Lung (tissue), 12 donors: Measurements from ENCODE around the gene CHI3L1. TPM values are rescaled to one million over a fixed set of nuclear protein-coding genes. Genes with fewer than 3 reads are reported as not detected.

Experiments used
- ATAC-seq: fragments of 200-7000 bp; cut with Tn5 transposase; one replicate; pipeline ENCODE4 v1.9.1; 2020; ENCODE audit warnings: moderate number of reproducible peaks; ENCODE audit not compliant: insufficient read depth, low FRiP score
- DNase-seq, 3 donors: peaks; one replicate each; pipeline ENCODE4 v3.0.0-alpha.2; 2013 to 2017
- H3K27ac ChIP-seq, 2 donors: one replicate each; pipeline ENCODE4 v1.5.1; 2013; ENCODE audit warnings: mild to moderate bottlenecking in 2 of 2, moderate library complexity in 2 of 2, control low read depth in 1 of 2, inconsistent platforms in 1 of 2, low read depth in 1 of 2, low read length in 1 of 2
- H3K27me3 ChIP-seq, 3 donors: one replicate each; pipeline ENCODE4 v1.5.1; 2013; ENCODE audit warnings: low read length in 2 of 3; ENCODE audit not compliant: control insufficient read depth in 3 of 3, insufficient read depth in 3 of 3
- H3K36me3 ChIP-seq, 4 donors: one replicate each; pipeline ENCODE4 v1.5.1; 2013; ENCODE audit warnings: low read length in 4 of 4, mild to moderate bottlenecking in 1 of 4, moderate library complexity in 1 of 4; ENCODE audit not compliant: control insufficient read depth in 4 of 4, insufficient read depth in 4 of 4
- H3K4me1 ChIP-seq, 5 donors: one replicate each; pipeline ENCODE4 v1.5.1; 2013; ENCODE audit warnings: low read length in 5 of 5, mild to moderate bottlenecking in 2 of 5, moderate library complexity in 1 of 5; ENCODE audit not compliant: control insufficient read depth in 5 of 5, insufficient read depth in 5 of 5
- H3K4me3 ChIP-seq: one replicate; pipeline ENCODE4 v1.5.1; 2013; ENCODE audit warnings: mild to moderate bottlenecking, control low read depth, moderate library complexity
- H3K9ac ChIP-seq, 2 donors: one replicate each; pipeline ENCODE4 v1.5.1; 2013; ENCODE audit warnings: low read length in 2 of 2, control low read depth in 1 of 2; ENCODE audit not compliant: insufficient read depth in 1 of 2
- H3K9me3 ChIP-seq, 4 donors: one replicate each; pipeline ENCODE4 v1.5.1; 2013; ENCODE audit warnings: low read length in 3 of 4, mild to moderate bottlenecking in 1 of 4, moderate library complexity in 1 of 4; ENCODE audit not compliant: control insufficient read depth in 4 of 4, insufficient read depth in 3 of 4
- WGBS, 2 donors: extraction: QIAGEN DNeasy Blood & Tissue Kit; methylation state at CpG; one replicate each; pipeline ENCODE4 v1.1.7; 2013; 5-methylcytosine and 5-hydroxymethylcytosine counted together
- polyA plus RNA-seq, 2 donors: library from polyadenylated mRNA; stranded (reverse); fragments of 200-250 nt; gene quantifications; one replicate each; pipeline ENCODE4 v1.2.1, GENCODE V29; 2013
- total RNA-seq, 2 donors: library from RNA; depleted of rRNA in 1 of 2; stranded (reverse); fragments of >200 nt in 1 of 2; gene quantifications; one replicate each; pipeline ENCODE4 v1.2.1, GENCODE V29; 2014 to 2021
- TF ChIP-seq, protein P1 (sequence below): IDR thresholded peaks from 2 replicates; pipeline ENCODE4 v1.5.1; 2012; ENCODE audit warnings: mild to moderate bottlenecking; ENCODE audit errors: control extremely low read depth, extremely low read depth
- donor health status: control.
- donor health status: control.
- donor health status: Bipolar disorder and iron deficiency.
- donor health status: healthy.
- donor health status: DM: yes; HTN: yes; CAD: no.

Gene CHI3L1
- total and polyA plus RNA-seq, 4 donors = 46.4 to 169 (median 110) TPM

DNA sequence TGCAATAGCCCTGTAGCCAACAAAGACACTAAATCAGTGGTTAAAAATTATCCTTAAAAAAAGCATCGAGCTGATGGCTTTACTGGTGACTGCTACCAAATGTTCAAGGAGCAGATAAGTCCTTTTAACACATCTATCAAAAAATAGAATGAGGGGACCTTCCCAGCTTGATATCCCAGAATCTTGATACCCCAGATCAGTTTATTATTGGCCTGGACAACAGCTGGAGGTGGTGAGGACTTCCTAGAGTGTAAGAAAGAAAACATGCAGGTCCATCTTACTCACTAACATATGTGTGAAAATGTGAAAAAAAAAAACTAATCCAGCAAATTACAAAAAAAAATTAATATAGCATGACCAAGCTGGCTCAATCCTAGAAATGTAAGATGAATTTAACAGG lies 21.7 kb upstream of the CHI3L1 start:
- DNase-seq (no peak), ATAC-seq (no peak)
- TF ChIP-seq, protein P1, sequence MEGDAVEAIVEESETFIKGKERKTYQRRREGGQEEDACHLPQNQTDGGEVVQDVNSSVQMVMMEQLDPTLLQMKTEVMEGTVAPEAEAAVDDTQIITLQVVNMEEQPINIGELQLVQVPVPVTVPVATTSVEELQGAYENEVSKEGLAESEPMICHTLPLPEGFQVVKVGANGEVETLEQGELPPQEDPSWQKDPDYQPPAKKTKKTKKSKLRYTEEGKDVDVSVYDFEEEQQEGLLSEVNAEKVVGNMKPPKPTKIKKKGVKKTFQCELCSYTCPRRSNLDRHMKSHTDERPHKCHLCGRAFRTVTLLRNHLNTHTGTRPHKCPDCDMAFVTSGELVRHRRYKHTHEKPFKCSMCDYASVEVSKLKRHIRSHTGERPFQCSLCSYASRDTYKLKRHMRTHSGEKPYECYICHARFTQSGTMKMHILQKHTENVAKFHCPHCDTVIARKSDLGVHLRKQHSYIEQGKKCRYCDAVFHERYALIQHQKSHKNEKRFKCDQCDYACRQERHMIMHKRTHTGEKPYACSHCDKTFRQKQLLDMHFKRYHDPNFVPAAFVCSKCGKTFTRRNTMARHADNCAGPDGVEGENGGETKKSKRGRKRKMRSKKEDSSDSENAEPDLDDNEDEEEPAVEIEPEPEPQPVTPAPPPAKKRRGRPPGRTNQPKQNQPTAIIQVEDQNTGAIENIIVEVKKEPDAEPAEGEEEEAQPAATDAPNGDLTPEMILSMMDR = no peak
- Histone ChIP-seq H3K9me3 (no peaks in the 10 kb centered on the region), H3K27me3 (peaks cover 0 to 13% (median 4%) of the 10 kb centered on the region in 3 donors), H3K36me3 (no peaks in the 10 kb centered on the region), H3K9ac (no peak overlapping the region), H3K4me3 (no peak overlapping the region), H3K4me1 (no peaks in the 10 kb centered on the region), H3K27ac (no peak overlapping the region)
- WGBS, 2 donors = 89 to 97% methylated on average over 1 of the region's 1 CpG

DNA sequence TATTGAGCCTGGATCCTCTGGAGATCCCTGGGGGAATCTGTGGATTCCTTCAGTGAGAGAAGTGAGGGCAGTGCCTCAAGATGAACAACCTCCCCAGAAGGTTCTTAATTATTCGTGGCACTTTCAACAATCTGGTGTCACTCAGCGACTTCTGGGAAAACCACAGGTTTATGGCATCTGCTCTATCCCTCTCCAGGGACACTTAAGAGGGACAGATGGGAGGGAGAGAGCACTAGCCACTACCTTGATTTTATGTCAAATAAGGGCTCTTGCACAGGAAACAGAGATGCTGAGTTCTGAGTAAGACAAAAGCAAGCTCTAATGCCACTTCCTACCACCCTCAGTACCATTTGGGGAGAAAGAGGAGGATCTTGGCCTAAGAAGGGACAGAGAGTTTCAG lies 21.2 kb upstream of the CHI3L1 start:
- 76 to 83% methylated on average over 2 of the region's 2 CpGs for WGBS, 2 donors
- no peak for ATAC-seq

GRCh38 chr1:203206129-203206687 lies 19.7 kb upstream of the CHI3L1 start:
- DNase-seq (no peak), ATAC-seq (no peak)
- Histone ChIP-seq H3K9me3 (no peaks in the 10 kb centered on the region), H3K4me3 (no peak overlapping the region), H3K4me1 (peaks cover 0 to 11% (median 5%) of the 10 kb centered on the region in 5 donors), H3K9ac (no peak overlapping the region), H3K36me3 (no peaks in the 10 kb centered on the region), H3K27me3 (peaks cover 0 to 13% (median 4%) of the 10 kb centered on the region in 3 donors), H3K27ac (no peak overlapping the region)
- TF ChIP-seq, protein P1 = no peak
- 75 to 79% methylated on average over 5 of the region's 5 CpGs for WGBS, 2 donors

More for the DNA sequence above, 21.2 kb upstream of the CHI3L1 start:
- Histone ChIP-seq H3K27me3 (peaks cover 0 to 13% (median 4%) of the 10 kb centered on the region in 3 donors), H3K36me3 (no peaks in the 10 kb centered on the region), H3K9ac (no peak overlapping the region), H3K27ac (no peak overlapping the region), H3K9me3 (no peaks in the 10 kb centered on the region), H3K4me3 (no peak overlapping the region), H3K4me1 (peaks cover 0 to 3% (median 2%) of the 10 kb centered on the region in 5 donors)
- no peak for DNase-seq
- TF ChIP-seq, protein P1 = no peak

- TF ChIP-seq, protein P1 = no peak
- Histone ChIP-seq H3K27me3 (peaks cover 0 to 13% (median 0%) of the 10 kb centered on the region in 3 donors), H3K9ac (no peak overlapping the region), H3K9me3 (no peaks in the 10 kb centered on the region), H3K27ac (no peak overlapping the region), H3K4me1 (peaks cover 0 to 24% (median 7%) of the 10 kb centered on the region in 5 donors), H3K4me3 (no peak overlapping the region), H3K36me3 (no peaks in the 10 kb centered on the region)
- 90 to 91% methylated on average over 2 of the region's 2 CpGs for WGBS, 2 donors
- ATAC-seq (no peak), DNase-seq (no peak)
Observed at GRCh38 chr1:203204756-203205155, 18.3 kb upstream of the CHI3L1 start.
